ENCODE measurements around the gene ZNF280D.

DNA sequence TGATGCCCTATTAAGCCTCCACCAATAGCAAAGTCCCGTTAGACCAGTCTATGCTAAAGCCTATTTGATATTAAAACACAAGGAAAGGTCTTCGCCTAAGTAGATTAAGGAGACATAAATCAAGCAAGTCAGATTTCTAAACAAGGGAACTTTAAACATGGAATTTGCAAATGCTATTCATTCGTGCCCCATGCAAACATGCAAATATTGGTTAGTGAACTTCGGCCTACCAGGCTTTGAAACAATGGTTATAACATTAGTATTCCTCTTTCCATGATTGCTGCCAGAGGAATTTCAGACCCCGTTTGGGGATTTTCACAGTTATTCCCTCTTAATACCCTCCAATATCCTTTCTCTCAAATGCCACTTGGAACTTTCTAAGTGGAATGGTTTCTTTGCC lies 36.9 kb upstream of the ZNF280D start:
- TF ChIP-seq, protein P1, sequence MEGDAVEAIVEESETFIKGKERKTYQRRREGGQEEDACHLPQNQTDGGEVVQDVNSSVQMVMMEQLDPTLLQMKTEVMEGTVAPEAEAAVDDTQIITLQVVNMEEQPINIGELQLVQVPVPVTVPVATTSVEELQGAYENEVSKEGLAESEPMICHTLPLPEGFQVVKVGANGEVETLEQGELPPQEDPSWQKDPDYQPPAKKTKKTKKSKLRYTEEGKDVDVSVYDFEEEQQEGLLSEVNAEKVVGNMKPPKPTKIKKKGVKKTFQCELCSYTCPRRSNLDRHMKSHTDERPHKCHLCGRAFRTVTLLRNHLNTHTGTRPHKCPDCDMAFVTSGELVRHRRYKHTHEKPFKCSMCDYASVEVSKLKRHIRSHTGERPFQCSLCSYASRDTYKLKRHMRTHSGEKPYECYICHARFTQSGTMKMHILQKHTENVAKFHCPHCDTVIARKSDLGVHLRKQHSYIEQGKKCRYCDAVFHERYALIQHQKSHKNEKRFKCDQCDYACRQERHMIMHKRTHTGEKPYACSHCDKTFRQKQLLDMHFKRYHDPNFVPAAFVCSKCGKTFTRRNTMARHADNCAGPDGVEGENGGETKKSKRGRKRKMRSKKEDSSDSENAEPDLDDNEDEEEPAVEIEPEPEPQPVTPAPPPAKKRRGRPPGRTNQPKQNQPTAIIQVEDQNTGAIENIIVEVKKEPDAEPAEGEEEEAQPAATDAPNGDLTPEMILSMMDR (IDR thresholded peaks at IDR 0.05): no peak
- TF ChIP-seq POLR2AphosphoS5 (IDR thresholded peaks at IDR 0.05; ENCODE audit: low read depth, low read length) (no peak), TCF7L2 (IDR thresholded peaks at IDR 0.05; ENCODE audit: low read depth, low read length) (no peak)
- TF ChIP-seq, protein P2, sequence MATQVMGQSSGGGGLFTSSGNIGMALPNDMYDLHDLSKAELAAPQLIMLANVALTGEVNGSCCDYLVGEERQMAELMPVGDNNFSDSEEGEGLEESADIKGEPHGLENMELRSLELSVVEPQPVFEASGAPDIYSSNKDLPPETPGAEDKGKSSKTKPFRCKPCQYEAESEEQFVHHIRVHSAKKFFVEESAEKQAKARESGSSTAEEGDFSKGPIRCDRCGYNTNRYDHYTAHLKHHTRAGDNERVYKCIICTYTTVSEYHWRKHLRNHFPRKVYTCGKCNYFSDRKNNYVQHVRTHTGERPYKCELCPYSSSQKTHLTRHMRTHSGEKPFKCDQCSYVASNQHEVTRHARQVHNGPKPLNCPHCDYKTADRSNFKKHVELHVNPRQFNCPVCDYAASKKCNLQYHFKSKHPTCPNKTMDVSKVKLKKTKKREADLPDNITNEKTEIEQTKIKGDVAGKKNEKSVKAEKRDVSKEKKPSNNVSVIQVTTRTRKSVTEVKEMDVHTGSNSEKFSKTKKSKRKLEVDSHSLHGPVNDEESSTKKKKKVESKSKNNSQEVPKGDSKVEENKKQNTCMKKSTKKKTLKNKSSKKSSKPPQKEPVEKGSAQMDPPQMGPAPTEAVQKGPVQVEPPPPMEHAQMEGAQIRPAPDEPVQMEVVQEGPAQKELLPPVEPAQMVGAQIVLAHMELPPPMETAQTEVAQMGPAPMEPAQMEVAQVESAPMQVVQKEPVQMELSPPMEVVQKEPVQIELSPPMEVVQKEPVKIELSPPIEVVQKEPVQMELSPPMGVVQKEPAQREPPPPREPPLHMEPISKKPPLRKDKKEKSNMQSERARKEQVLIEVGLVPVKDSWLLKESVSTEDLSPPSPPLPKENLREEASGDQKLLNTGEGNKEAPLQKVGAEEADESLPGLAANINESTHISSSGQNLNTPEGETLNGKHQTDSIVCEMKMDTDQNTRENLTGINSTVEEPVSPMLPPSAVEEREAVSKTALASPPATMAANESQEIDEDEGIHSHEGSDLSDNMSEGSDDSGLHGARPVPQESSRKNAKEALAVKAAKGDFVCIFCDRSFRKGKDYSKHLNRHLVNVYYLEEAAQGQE (IDR thresholded peaks at IDR 0.05; ENCODE audit: insufficient read depth in 1 of 2, low read depth in 2 of 2, low read length in 1 of 2): no peak

Data from Panc1 (cell line).